ENCODE results near the gene ST3GAL5. TPM values are rescaled to one million over a fixed set of nuclear protein-coding genes. Genes with fewer than 3 reads are reported as not detected.

Gene ST3GAL5
- total and polyA plus RNA-seq, 8 donors, result 58.4 to 108 (median 93.9) TPM

GRCh38 chr2:85851253-85852151 is 37.3 kb downstream of the ST3GAL5 start:
- peaks cover 0 to 58% of the 10 kb centered on the region in 2 donors for H3K36me3 ChIP-seq
- no peak overlapping the region for H3K27ac ChIP-seq
- ATAC-seq (no peak), DNase-seq (no peak)
- intact Hi-C loops (cut with DNase I), result no loop called here
- H3K9me3 ChIP-seq, result no peaks in the 10 kb centered on the region
- H3K27me3 ChIP-seq, result no peaks in the 10 kb centered on the region
- TF ChIP-seq CTCF (IDR thresholded peaks at IDR 0.05), result no peak
- H3K4me1 ChIP-seq, result peaks cover 0 to 20% of the 10 kb centered on the region in 2 donors
- H3K4me3 ChIP-seq, result no peak overlapping the region

DNA sequence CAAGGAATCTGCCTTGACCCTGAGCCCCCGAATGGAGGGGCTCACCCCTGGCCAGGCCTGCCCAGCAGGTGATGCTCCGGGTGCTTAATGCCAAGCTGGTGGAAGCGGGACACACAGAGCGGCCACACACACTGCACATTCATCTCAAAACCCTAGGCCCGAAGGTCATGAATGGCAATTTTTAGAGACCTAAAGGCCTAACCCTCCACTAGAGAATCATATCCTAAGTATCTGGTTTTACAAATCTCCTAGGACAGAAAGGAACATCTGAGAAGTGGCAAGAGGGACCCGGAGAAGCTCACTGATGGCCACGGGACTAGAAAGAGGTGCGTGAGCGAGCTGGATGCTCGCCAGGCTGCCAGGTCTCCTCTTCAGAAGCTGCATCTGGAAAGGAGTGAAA is 38.3 kb downstream of the ST3GAL5 start:
- Histone ChIP-seq H3K27me3 (no peaks in the 10 kb centered on the region), H3K9me3 (no peaks in the 10 kb centered on the region), H3K4me1 (peaks cover 0 to 20% of the 10 kb centered on the region in 2 donors), H3K27ac (no peak overlapping the region), H3K4me3 (no peak overlapping the region), H3K36me3 (peaks cover 0 to 59% of the 10 kb centered on the region in 2 donors)
- intact Hi-C loops (cut with DNase I), result no loop called here
- TF ChIP-seq CTCF (IDR thresholded peaks at IDR 0.05), result no peak
- DNase-seq (no peak), ATAC-seq (no peak)

DNA sequence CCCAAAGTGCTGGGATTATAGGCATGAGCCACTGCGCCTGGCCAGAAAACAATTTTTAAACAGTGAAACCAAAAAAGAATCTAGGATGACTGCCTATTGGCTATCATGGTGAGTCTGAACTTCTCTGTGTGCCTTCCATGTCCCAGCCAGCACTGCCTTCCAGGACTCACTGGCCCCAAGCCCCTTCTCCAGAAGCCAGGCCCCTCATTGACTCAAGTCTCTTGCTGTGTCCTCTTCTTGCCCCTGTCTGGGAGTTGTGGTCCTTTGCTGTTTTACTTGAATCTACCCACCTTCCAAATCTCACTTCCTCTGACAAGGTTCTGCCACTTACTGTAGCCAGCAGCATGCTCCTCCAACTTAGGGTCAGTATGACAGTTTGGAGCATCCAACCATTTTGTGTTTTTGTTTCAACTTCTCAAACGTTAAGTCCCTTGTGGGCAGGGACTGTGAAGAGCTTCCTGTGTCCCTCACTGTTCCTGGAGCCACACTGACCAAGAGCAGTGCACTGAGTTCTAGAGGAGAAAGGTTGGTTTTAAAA is 41.7 kb downstream of the ST3GAL5 start:
- H3K4me1 ChIP-seq, result no peaks in the 10 kb centered on the region
- peaks cover 0 to 3% of the 10 kb centered on the region in 2 donors for H3K9me3 ChIP-seq
- no peak overlapping the region for H3K4me3 ChIP-seq
- DNase-seq (no peak), ATAC-seq (no peak)
- no peak for TF ChIP-seq CTCF (IDR thresholded peaks at IDR 0.05)
- H3K27ac ChIP-seq, result no peak overlapping the region
- intact Hi-C loops (cut with DNase I), result no loop called here
- H3K27me3 ChIP-seq, result no peaks in the 10 kb centered on the region
- peaks cover 0 to 80% of the 10 kb centered on the region in 2 donors for H3K36me3 ChIP-seq

GRCh38 chr2:85846411-85846810 is 42.4 kb downstream of the ST3GAL5 start:
- no peak for TF ChIP-seq CTCF (IDR thresholded peaks at IDR 0.05)
- Histone ChIP-seq H3K27me3 (no peaks in the 10 kb centered on the region), H3K4me3 (no peak overlapping the region), H3K4me1 (no peaks in the 10 kb centered on the region), H3K9me3 (peaks cover 0 to 3% of the 10 kb centered on the region in 2 donors), H3K36me3 (peaks cover 0 to 75% of the 10 kb centered on the region in 2 donors), H3K27ac (no peak overlapping the region)
- no peak for DNase-seq
- intact Hi-C loops (cut with DNase I), result no loop called here
- no peak for ATAC-seq

- Histone ChIP-seq H3K27me3 (no peaks in the 10 kb centered on the region), H3K4me3 (no peak overlapping the region), H3K27ac (no peak overlapping the region), H3K9me3 (peaks cover 0 to 3% of the 10 kb centered on the region in 2 donors), H3K36me3 (peaks cover 0 to 68% of the 10 kb centered on the region in 2 donors), H3K4me1 (no peaks in the 10 kb centered on the region)
- no peak for TF ChIP-seq CTCF (IDR thresholded peaks at IDR 0.05)
- ATAC-seq, result peak; percentile 67
- no peak for DNase-seq
- intact Hi-C loops (cut with DNase I), result no loop called here
Measured at GRCh38 chr2:85844486-85844885, 44.3 kb downstream of the ST3GAL5 start.
